ENCODE data around the gene CTXND1.
A peak's percentile ranks its signal among the peaks of the same experiment; 100 is the strongest.

CTXND1 gene

GRCh38 chr15:80259942-80260510, 8.0 kb upstream of the CTXND1 start:
- no peak for DNase-seq (ENCODE audit: low read depth in 2 of 2)

- DNase-seq (ENCODE audit: low read depth in 2 of 2): no peak
These were observed 439 bp downstream of the CTXND1 start for GRCh38 chr15:80251428-80252120.

- no peak for DNase-seq (ENCODE audit: low read depth in 2 of 2)
These were observed 1.2 kb downstream of the CTXND1 start for GRCh38 chr15:80250614-80251427.

GRCh38 chr15:80249973-80250372, 2.0 kb downstream of the CTXND1 start:
- no peak for DNase-seq (ENCODE audit: low read depth in 2 of 2)

- no peak for DNase-seq (ENCODE audit: low read depth in 2 of 2)
These were observed 4.7 kb downstream of the CTXND1 start for GRCh38 chr15:80247320-80247719.

- DNase-seq (ENCODE audit: low read depth in 2 of 2): no peak
These were observed 5.6 kb downstream of the CTXND1 start for GRCh38 chr15:80246425-80246894.

GRCh38 chr15:80242802-80243201, 9.2 kb downstream of the CTXND1 start:
- DNase-seq (ENCODE audit: low read depth in 2 of 2): no peak

GRCh38 chr15:80242132-80242769, 9.8 kb downstream of the CTXND1 start:
- peak in 1 of 2 donors; percentile 3 for DNase-seq (ENCODE audit: low read depth in 2 of 2)

- DNase-seq (ENCODE audit: low read depth in 2 of 2): no peak
These were observed 10.5 kb downstream of the CTXND1 start for GRCh38 chr15:80241508-80241907.

GRCh38 chr15:80240276-80240675, 11.7 kb downstream of the CTXND1 start:
- no peak for DNase-seq (ENCODE audit: low read depth in 2 of 2)

- DNase-seq (ENCODE audit: low read depth in 2 of 2): peak; percentile 9 to 47
These were observed 17.1 kb downstream of the CTXND1 start for GRCh38 chr15:80234883-80235282.

- DNase-seq (ENCODE audit: low read depth in 2 of 2): no peak
These were observed 18.4 kb downstream of the CTXND1 start for GRCh38 chr15:80233581-80233980.

- no peak for DNase-seq (ENCODE audit: low read depth in 2 of 2)
These were observed 20.6 kb downstream of the CTXND1 start for GRCh38 chr15:80231371-80231770.

- DNase-seq (ENCODE audit: low read depth in 2 of 2): no peak
These were observed 22.9 kb downstream of the CTXND1 start for GRCh38 chr15:80228959-80229610.

- no peak for DNase-seq (ENCODE audit: low read depth in 2 of 2)
These were observed 32.1 kb downstream of the CTXND1 start for GRCh38 chr15:80219955-80220354.

GRCh38 chr15:80217327-80217900, 34.6 kb downstream of the CTXND1 start:
- no peak for DNase-seq (ENCODE audit: low read depth in 2 of 2)

GRCh38 chr15:80216911-80217310, 35.1 kb downstream of the CTXND1 start:
- no peak for DNase-seq (ENCODE audit: low read depth in 2 of 2)

GRCh38 chr15:80216141-80216540, 35.9 kb downstream of the CTXND1 start:
- DNase-seq (ENCODE audit: low read depth in 2 of 2): no peak

- no peak for DNase-seq (ENCODE audit: low read depth in 2 of 2)
These were observed 37.1 kb downstream of the CTXND1 start for GRCh38 chr15:80214910-80215309.

- DNase-seq (ENCODE audit: low read depth in 2 of 2): no peak
These were observed 40.0 kb downstream of the CTXND1 start for GRCh38 chr15:80211976-80212375.

Measured in stimulated activated CD4-positive, alpha-beta T cell treated with anti-CD3 and anti-CD28 coated beads, Interleukin-15, amount 100 ng/mL, for 48 hours (primary cell).